Stimulated activated CD4-positive, alpha-beta T cell treated with anti-CD3 and anti-CD28 coated beads, Interleukin-12 subunit alpha, Interleukin-12 subunit beta, amount 100 ng/mL, for 24 hours (primary cell): Measurements from ENCODE around the gene SHISA5.
"Not testable (repeated sequence)": the region's sequence is repeated elsewhere in the genome, so short reads cannot be mapped to it uniquely, and the experiment has no call there.

Experiments used
- DNase-seq, 2 experiments: peaks; one replicate each; pipeline ENCODE4 v3.0.0-alpha.2; 2020; ENCODE audit warnings: low read depth in 2 of 2

SHISA5 gene

DNA sequence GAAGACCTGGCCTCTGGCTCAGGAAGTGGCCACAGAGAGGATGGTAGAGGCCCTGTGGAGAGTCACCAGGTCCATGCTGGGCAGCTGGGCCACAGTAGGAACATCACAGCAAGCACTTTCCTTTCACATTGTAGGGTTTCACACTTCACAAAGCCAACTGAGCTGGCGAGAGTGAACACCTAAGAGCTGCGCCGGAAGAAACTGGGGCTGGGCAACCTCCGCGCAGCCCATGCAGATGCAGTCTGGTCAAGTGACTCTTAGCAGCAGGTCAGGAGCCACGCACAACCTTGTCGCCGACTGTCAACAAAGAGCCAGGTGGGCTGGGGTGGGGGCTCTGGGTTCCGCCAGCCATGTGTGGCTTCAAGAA lies 15.3 kb upstream of the SHISA5 start:
- DNase-seq = no peak

DNA sequence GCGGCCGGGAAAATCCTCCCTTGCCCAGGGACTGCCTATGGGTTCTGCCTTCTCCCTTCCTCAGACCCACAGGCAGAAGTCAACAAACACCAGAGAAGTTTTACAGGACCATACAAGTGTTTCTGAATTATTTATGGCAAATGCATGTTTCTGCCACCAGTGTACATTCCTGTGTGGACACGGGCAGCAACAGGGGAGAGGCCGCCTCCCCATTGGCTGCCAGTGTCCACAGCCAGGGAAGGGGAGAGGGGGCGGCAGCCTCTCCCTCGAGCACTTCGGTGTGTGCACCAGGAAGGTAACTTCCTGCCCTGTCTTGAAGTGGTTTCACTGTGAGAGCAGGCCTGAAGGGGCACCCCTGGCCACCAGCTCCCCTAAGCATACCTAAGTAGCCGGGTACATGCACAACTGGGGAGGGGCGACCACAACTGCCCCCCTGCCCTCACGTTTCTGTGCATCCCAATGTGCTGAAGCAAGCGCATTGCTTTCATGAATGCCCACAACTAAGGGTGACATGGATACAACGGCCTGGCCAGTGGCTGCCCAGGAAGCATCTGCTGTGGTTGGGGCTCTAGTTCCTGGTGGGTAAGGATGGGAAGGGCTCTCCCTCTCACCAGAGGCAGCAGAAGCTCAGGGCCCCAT lies 14.8 kb upstream of the SHISA5 start:
- no peak for DNase-seq

DNA sequence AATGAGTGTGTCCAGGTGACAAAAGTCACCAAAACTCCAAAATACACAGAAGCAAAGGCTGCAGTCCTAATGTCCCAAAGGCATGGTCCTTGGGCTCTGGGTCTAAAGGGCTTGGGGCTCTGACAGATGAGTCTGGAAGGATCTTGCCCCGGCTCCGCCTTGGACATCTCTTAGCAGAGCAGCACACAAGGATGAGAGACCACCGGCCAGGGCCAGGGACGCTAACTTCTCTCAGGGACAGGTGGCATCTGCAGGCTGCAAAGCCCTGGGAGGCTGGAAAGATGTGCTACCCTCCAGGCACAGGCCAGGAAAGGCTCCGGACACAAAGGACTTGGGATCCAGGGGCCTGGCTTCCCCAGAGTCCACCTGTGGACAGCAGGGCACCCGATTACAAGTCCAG lies 14.1 kb upstream of the SHISA5 start:
- DNase-seq = no peak

DNA sequence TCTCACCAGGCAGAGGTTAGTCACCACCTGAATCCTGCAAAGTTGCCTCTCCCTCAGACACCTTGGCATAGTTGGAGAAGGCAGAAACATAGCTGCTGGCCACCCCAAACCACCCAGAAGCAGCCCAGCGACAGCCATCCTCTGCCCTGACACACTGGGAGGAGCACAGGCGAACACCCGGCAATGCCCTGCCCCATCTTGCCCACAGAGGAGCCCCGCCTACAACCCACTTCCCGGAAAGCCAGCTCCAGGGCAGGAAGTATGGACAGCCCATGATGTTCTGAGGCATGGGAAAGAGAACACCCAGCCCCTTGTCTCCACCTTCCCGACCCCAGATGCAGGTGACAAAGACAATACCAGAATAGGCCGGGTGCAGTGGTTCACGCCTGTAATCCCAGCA lies 12.6 kb upstream of the SHISA5 start:
- DNase-seq = peak in 1 of 2 experiments; percentile 28

DNA sequence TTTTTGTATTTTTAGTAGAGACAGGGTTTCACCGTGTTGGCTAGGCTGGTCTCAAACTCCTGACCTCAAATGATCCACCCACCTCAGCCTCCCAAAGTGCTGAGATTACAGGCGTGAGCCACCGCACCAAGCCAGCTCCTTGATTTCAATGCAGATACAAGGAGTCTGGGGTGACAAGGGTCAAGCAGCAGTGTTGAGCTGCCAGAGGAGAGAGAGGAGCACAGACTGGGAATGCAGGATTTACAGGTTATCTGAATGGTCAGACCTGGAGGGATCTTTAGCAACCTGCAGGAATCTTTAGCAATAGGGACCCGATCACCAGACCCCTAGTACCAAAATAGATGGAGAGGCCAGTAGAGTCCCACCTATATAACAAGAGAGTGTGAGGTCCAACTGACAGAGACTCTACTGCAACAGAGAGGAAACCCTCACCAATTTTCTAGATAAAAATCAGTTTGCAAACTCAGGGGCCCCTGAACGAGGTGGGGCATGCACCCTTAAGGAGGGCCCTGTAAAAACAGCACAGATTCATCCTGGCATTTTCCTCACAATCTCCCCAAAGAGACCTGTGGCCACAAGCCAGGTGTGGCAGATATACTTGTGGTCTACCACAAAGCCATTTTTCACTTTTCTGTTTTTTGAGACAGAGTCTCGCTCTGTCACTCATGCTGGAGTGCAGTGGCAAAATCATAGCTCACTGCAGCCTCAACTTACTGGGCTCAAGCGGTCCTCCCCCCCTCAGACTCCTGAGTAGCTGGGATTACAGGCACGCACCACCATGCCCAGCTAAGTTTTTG lies 10.7 kb upstream of the SHISA5 start:
- DNase-seq = no peak

DNA sequence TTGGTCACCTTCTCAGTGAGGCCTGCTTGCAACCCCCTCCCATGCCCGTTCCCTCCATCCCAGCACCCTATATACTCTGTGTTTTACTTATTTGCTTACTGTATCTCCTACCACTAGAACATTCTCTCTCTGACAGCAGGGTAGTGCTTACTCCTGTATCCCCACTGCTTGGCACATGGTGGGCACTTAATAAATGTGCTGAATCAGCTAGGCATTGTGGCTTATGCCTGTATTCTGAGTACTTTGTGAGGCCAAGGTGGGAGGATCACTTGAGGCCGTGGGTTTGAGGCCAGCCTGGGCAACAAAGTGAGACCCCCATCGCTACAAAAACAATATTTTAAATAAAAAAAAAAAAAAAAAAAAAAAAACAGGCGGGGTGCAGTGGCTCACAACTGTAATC lies 7.6 kb upstream of the SHISA5 start:
- no peak for DNase-seq

DNA sequence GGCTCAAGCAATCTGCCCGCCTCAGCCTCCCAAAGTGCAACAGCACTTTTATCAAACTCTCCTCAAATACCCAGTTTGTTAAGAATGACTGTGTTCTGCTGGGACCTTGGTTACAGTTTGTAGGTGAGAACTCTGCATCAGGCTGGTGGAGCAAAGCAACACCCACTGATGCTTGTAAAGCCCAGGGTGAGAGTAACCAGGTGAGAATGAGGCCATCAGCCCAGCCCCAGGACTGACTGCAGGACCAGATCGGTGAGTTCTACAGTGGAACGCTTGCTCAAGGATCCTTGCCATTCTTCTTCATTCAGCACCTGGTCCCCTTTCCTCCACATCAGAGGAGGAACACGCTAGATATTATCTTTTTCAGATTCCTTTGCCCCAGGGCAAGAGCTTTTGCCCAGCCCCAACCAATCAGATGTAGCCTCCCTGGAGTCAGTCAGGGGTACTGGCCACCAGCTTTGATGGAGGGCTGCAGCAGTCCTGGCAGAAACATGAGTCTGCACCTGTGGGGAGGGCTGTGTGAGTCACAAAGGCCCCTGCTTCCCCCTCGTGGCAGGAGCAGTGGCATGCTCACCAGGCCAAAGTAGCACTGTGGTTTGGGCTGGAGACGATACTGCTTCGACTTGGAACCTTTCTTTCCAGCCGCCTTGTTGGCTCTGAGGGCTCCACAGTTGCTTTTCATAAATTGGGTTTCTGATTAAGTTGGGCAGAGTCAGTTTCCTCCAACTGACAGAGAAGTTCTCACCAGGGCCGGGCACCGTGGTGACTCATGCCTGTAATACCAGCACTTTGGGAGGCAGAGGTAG lies 3.5 kb upstream of the SHISA5 start:
- peak; percentile 40 to 44 for DNase-seq

DNA sequence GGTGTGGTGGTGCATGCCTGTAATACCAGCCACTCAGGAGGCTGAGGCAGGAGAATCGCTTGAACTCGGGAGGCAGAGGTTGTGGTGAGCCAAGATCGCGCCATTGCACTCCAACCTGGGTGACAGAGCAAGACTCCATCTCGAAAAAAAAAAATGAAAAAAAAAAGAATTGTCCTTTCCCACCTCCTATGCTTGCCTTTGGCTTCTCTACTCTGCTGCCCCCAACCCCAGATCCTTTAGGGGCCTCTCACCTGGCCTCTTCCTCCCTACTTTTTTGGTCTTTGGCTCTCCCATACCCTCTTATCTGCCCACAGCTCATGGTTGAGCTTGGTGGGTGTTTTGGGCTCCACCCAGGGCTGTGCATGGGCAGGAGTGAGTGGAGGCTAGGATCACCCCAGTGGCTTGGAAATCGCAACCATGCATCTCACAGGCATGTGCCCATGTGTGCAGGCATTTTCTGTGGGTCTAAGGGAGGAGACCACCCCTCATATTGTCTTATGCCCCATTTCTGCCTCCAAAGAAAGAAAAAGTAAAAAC lies 2.1 kb upstream of the SHISA5 start:
- DNase-seq = no peak

DNA sequence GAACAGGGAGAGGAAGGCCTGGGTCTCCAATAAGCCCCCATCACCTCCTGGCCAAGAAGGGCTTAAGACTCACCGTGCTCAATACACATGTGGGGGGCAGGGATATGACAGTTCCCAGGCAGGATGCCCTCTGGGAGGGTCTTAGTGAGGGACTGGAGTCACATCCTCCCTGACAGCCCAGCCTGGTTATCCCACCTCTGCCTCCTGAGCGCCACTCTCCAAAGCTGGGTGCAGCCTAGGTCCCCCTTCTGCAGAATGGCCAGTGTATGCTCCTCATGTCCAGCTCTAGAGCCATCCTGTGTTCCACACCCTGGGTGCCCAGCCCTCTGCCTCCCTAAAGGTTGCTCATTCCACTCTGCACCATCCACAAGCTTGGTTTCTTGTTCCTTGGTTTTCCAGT lies 1.2 kb upstream of the SHISA5 start:
- no peak for DNase-seq

DNA sequence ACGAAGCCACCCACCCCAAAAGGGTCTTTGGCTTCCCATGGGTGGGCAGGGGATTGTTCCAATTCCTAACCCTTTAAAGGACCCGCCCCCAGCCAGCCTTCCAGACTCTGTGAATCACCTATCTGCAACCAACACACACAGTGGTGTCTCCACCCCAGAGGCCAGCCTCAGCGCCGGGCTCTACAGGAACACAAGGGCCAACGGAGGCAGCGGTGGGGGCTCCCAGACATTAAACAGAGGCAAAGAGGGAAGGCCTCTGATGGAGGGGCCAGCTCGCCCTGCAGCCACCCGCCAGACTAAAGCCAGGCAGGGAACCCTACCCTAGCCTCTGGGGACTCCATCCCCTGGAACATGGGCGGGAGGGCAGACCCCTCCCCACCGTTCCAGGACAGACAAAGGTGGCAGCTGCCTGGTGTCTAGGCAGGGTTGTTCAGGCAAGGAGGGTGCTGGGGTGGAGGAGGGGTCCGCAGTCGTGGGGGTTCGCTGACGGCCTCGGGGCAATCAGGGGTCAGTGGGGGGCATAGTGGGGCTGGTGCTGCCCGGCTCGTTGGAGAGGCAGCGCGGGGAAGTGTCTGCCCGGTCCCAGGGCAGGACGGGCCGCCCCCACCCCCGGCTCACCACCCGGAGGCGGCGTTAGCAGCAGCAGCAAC lies 448 bp downstream of the SHISA5 start:
- no peak for DNase-seq

DNA sequence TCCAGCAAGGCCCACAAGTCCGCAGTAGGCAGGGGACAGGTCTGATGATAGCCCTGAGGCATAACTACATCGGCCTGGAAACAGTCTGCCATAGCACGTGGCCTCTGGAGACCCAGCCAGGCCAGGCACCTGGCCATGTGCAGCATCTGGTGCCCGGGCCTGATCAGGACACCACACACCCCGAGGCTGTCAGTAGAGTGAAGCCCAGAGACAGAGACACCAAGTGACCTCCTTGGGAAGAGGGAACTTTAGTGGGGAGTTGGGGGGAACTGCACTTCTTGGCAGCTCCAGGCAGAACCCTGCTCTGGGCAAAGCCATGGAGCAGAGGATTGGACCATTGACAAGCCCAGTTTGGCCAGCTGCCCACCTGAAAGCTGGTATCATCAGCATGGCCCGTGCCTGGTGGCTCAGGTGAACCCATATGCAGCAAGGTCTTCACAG lies 1.2 kb downstream of the SHISA5 start:
- DNase-seq = no peak

DNA sequence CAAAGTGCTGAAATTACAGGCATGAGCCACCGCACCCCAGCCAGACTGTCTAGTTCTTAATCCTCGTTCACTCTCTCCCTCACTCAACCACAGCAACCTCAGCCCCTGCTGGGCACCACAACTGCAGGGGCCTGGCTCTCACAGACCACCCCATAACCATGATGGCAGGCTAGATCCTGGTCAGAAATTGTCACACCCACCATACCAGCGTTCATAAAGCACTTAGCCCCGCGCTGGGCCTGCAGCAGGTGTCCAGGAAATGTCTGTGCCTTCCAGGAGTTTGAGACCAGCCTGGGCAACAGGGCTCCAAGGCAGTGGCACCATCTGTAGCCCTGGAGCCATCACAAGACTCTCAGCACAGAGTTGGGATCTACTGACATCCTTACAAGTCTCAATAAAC lies 1.9 kb downstream of the SHISA5 start:
- DNase-seq = no peak

DNA sequence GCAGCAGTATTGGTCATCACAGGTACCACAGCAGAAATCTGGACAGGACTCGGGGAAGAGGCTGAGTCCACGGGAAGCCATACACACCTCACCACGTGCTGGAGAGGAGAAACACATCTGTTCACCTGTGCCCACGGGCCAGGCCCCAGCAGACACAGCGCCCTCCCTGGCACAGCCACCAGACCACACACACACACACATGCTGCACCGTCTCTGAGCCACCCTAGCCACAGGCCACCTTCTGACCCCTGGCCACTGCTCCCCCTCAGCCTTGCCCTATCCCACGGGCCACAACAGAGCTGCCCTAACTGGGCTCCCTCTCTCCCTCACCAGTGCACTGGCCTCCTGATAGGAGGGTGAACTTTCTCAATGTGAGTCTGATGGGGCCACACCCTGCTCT lies 2.8 kb downstream of the SHISA5 start:
- DNase-seq = no peak

DNA sequence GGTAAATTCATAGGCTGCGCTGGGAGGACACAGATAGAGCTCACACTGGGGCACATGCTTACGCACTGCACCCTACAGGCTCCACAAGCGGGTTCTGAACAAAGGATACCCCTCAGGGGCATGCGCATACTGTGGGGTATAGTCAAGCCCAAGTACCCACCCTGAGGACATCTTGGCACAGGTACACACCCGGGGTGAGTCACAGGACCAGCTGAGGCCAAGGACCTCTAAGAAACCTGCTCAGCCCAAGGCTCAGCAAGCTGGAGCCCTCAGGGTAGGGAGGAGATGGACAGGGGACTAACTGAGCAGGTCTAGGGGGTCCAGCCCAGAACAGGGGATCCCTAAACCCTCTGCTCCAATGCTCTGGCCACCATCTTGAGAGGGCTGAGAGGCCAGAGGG lies 3.3 kb downstream of the SHISA5 start:
- no peak for DNase-seq

DNA sequence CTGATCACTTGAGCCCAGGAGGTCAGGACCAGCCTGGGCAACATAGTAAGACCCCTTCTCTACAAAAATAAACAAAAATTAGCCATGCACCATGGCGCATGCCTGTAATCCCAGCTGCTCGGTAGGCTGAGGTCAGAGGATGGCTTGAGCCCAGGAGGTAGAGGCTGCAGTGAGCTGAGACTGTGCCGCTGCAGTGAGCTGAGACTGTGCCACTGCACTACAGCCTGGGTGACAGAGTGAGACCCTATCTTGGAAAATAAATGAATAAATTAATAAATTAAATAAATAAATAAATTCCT lies 10.8 kb downstream of the SHISA5 start:
- DNase-seq = no peak

DNA sequence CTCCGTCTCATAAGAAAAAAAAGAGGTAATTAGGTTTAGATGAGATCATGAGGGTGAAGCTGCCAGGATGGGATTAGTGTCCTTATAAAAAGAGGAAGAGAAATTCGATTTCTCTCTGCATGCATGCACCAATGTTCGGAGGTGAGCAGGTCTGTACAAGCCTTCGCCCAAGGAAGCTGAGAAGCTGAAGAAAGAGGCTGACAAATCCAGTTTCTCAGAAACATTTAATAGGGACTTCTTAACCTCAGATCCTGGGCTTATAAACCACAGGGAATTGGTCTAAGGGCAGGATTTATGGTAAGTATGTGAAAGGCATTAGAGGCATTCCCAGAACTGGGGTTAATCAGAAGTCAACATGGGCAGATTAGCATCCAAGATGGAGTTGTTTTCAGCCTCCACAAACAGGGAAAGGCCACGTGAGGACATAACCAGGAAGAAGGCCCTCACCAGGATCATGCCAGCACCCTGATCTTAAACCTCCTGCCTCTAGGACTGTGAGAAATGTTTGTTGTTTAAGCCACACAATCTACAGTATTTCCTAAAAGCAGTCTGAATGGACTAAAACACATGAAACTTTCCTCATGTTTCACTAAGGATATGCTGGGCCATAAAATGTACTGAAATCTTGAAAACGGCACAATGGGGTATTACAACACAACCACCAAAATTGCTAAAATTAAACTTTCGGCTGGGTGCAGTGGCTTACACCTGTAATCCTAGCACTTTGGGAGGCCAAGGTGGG lies 11.3 kb downstream of the SHISA5 start:
- no peak for DNase-seq

DNA sequence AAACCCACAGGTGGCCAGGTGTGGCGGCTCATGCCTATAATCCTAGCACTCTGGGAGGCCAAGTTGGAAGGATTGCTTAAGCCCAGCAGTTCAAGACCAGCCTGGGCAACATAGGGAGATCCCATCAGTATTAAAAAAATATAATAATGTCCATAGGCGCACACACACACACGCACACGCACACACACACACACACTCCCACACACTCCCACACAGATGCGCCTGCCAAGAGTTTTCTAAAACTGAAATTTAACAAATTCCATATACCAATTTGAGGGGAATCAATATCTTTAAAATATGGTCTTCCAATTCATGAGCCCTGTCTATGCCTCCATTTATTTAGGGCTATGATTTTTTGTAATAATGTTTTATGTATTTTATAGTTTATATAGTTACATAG lies 17.0 kb downstream of the SHISA5 start:
- DNase-seq = no peak

DNA sequence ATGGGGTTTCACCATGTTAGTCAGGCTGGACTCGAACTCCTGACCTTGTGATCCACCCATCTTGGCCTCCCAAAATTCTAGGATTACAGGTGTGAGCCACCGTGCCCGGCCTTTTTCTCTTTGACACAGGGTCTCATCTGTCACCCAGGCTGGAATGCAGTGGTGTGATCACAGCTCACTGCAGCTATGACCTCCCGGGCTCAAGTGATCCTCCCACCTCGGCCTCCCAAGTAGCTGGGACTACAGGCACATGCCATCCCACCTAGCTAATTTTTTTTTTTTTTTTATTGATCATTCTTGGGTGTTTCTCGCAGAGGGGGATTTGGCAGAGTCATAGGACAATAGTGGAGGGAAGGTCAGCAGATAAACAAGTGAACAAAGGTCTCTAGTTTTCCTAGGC lies 21.2 kb downstream of the SHISA5 start:
- not testable (repeated sequence) for DNase-seq

DNA sequence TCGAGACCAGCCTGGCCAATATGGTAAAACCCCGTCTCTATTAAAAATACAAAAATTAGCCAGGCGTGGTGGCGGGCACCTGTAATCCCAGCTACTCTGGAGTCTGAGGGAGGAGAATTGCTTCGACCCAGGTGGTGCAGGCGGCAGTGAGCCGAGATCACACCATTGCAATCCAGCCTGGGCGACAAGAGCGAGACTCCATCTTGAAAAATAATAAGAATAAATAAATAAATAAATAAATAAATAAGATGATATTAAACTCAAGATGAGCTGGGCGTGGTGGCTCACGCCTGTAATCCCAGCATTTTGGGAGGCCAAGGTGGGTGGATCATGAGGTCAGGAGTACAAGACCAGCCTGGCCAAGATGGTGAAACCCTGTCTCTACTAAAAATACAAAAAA lies 23.1 kb downstream of the SHISA5 start:
- DNase-seq = not testable (repeated sequence)

DNA sequence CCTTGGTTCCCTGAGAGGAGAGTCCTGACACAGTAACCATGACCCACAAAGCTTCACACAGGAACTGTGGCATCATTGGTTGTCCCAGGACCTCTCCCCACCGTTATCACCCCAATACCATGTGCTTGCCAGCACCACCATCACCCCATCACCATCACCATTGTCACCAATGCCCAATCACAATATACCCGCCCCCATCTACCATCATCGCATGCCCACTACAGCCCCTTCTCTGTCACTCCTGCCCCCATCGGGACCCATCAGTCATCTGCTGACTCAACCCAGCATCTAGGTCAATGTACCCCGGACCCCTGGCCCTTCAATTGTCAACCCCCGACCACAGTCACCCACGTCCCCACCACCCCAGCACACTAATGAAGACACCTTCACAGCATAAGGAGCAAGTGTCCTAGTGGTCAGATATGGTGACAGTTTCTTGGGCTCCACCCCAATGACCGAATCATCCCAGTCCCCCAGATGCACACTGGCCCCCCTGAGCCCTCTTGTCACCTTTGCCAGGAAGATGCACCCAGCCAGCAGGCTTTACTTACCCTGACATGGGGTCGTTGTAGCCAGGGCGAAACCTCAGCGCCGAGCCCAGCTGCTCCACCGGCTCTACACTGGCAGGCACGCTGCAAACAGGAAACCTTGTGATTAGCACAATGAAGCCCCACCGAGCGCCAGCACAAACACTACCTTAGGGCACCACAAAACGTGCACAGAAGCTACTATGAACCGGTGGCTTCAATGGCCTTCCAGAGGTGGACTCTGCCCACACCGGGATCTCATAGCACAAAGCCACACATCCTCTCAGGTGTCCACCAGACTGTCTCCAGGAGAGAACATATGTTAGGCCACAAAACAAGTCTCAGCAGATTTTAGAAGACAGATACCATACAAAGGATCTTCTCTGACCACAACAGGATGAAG lies 25.1 kb downstream of the SHISA5 start:
- DNase-seq = no peak
